ENCODE data around the gene BBS9.

GRCh38 chr7:33529070-33529469 lies 399.7 kb downstream of the BBS9 start:
- TF ChIP-seq EZH2 (IDR thresholded peaks at IDR 0.05; ENCODE audit: insufficient read depth, poor library complexity, severe bottlenecking) (no peak), EZH2phosphoT487 (IDR thresholded peaks at IDR 0.05; ENCODE audit: insufficient read depth, low read depth) (no peak)

All from GM23248 (cell line).